GM18508 (cell line): ENCODE results near the gene MAPK1IP1L.
"Not testable (repeated sequence)": the region's sequence is repeated elsewhere in the genome, so short reads cannot be mapped to it uniquely, and the experiment has no call there.

ENCODE experiments used
- ATAC-seq: cut with Tn5 transposase; IDR thresholded peaks from one replicate; pipeline ENCODE4 v1.9.1; 2021; ENCODE audit warnings: moderate number of reproducible peaks; ENCODE audit not compliant: insufficient read depth, unreplicated experiment

MAPK1IP1L gene

DNA sequence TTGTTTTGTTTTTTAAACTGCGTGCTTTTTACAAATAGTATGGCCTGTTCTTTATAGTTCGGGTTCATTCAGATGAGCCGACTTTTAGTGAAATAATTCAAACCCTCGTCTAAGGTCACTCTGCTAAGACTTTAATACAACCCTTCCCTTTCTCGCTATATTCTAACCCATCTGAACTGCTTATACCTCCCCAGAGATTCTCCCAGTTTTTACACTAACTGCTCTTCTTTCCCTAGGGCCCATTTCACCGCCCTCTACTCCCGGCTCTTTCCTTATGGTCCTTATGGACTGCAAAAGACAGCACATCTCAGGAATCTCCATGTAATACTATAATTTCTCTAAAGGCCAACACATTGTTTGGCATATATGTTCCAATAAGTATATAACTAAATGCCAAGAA lies 2.1 kb downstream of the MAPK1IP1L start:
- no peak for ATAC-seq

DNA sequence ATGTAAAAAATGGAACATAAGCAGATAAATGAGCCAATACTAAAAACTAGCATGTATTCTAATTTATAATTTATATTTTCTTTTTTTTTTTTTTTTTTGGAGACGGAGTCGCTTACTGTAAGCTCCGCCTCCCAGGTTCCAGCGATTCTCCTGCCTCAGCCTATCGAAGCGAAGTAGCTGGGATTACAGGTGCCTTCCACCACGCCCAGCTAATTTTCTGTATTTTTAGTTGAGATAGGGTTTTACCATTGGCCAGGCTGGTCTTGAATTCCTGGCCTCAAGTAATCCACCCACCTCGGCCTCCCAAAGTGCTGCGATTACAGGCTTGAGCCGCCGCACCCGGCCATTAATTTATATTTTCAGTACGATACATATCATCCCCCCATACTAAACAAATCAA lies 2.7 kb downstream of the MAPK1IP1L start:
- ATAC-seq = no peak

DNA sequence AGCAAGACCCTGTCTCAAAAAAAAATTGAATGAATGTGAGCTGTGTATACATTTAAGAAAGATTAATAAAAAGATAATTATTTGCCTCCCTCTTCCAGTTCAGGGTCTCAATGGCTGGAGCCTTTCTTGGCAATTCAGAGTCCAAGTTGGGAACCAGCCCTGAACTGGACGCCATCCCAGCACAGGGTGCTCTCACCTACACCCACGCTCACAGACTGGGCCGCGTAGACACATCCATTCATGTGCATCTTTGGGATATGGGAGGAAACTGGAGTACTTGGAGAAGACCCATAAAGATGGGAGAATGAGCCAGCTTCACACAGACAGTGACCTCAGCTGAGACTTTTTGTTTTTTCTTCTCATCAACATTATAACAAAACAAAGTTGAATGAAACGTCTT lies 6.5 kb downstream of the MAPK1IP1L start:
- ATAC-seq = no peak

DNA sequence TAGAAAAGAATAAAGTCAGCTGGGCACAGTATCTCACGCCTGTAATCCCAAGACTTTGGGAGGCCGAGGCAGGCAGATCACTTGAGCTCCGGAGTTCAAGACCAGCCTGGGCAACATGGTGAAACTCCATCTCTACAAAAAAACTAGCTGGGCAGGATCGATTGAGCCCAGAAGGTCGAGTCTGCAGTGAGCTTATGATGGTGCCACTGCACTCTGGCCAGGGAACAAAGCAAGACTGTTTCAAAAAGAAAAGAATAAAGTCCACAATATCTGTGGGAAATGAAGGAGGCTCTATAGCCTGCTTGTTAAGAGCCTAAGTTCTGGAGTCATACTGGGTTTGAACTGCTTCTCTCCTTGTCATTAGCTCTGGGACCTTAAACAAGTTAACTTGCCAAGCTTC lies 7.9 kb downstream of the MAPK1IP1L start:
- ATAC-seq = no peak

DNA sequence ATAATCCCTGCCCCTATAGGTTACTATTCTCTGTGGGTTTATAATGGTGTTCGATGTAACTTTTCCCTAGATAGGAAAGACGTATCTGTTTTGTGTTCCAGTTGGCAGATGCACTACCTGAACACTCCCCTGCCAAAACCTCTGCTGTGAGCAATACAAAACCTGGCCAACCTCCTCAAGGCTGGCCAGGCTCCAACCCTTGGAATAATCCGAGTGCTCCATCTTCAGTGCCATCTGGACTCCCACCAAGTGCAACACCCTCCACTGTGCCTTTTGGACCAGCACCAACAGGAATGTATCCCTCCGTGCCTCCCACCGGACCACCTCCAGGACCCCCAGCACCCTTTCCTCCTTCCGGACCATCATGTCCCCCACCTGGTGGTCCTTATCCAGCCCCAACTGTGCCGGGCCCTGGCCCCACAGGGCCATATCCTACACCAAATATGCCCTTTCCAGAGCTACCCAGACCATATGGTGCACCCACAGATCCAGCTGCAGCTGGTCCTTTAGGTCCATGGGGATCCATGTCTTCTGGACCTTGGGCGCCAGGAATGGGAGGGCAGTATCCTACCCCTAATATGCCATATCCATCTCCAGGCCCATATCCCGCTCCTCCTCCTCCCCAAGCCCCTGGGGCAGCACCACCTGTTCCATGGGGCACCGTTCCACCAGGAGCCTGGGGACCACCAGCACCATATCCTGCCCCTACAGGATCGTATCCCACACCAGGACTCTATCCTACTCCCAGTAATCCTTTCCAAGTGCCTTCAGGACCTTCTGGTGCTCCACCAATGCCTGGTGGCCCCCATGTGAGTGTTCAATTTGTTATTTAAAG lies 11.3 kb downstream of the MAPK1IP1L start:
- no peak for ATAC-seq

DNA sequence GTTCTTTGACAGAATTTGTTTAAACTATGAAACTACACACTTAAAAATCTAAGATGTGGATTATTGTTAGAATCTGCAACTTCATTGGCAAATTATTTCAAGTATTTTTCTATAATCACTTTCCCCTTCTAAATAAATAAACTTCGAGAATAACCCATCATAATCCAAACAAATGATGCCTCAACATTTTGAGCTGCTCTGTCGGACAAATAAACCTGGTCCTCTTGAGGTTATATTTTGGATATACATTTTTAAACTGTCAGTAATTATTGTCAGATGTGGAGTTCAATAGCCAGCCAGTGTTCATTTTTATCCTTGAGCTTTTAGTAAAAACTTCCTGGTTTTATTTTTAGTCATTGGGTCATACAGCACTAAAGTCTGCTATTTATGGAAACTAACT lies 13.4 kb downstream of the MAPK1IP1L start:
- ATAC-seq = not testable (repeated sequence)

DNA sequence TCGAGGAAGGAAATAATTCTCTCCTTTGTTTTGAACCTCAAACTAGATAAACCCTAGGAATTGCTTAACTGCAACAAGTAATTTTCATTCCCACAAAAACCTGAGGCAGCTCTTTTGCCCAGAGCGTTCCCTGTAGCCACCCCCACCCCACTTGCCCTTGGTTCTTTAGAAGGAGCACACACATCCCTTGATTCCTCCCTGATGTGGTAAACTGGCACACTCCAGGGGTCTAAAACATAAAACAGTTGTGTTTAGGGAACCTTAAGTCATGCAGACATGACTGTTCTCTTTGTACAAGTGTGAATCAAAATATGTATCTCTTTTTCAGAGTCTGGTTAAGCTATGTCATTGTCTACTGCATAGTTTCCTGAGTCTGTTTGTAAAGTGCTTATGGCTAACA lies 14.0 kb downstream of the MAPK1IP1L start:
- ATAC-seq = no peak

DNA sequence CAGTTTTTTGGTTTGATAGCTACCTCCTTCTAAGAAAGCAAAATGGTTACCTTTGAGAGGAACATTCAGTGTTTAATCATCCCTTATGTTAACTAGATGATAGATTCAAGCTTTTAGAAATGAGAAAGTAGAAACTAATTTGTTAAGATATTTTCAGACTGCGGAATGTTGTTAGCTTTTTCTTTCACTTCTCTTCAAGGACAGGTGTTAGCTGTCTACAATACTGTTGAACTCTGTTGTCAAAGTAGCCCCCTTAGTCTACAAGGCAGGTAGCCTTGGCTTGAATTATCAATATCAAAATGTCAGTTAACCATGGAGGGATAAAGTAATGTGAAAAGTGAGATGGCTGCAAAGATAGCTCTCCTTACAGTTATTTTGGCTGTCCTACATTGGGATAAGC lies 14.8 kb downstream of the MAPK1IP1L start:
- ATAC-seq = no peak

DNA sequence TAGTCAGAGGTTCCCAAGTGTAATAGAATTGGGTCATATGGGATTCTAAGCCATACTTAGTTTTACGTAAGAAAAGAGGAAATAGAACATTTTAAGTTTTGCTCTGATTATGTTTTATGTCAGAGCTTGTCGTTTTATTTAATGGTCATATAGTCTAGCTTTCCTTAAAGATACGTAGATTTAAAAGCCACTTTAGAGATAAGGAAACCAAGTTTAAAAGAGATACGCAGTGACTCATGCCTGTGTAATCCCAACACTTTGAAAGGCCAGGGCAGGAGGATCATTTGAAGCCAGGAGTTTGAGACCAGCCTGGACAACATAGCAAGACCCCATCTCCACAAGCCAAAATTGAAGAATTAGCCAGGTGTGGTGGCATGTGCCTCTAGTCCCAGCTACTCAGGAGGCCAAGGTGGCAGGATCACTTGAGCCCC lies 19.5 kb downstream of the MAPK1IP1L start:
- ATAC-seq = no peak

DNA sequence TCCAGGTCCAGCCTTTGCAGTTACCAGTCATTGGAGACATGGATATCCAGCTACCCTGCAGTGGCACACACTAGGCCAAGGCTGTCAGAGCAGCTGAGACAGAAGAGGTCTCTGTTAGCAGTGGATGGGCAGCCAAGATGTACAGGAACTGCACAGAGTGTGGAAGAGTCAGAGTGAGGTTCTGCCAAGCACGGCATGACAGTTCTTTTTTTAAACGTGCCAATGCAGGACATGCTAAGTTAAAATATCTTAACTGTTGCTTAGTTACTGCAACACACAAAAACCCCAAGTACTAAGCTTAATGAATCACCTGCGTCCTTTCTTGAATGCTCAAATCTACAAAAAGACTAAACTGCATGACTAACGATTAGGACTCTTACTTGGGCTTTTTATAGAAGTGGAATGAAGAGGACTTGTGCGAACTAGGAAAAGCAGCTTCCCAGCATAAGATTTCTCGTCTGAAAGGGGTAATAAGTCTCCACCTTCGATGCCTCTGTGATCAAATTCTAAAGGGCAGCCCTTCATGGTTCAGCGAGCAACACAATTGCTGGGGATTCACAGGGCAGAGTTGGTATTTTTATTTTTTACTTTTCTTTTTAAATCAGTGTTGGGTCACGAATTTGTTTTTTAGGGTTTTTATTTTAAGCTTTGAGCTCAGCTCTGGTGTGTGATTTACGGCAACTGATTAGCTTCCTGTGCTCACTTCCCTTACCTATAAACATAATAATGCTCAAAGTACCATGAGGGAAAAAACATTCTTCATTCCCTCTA lies 20.6 kb downstream of the MAPK1IP1L start:
- peak; percentile 34 for ATAC-seq

DNA sequence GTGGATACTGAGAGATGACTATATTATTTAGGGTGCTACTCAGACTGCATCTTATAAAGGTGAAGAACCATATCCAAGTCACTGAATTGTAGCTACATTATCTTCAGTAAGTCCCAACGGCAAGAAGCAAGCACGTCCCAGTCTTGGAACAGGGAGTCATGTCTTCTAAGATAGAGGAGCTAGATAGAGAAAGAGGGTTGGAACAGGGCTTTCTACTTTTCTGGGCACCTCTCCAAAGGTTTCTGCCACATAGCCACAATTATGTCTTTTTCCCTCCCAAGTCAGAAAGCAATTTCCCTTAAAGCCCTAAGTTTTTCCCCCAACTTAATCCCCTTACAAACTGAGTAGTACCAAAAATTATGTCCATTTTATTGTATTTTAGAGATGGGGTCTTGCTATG lies 22.4 kb downstream of the MAPK1IP1L start:
- no peak for ATAC-seq

DNA sequence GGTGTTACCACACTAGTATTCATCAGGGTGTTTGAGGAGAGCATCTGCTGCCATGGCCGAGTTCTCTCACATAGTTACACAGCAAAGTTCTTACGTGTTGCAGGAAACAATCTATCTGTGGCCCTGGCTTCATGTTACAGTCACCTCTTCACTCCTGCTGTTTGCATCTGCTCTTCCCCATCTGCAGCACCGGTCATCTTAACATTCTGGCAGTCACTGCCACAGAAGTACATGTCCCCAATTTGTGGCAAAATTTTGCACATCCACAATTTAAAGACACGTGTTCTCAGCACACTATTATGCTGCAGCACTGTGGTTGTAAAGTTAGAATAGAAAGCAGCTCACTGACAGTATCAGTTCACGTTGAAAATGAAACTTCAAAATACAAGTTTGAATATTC lies 23.2 kb downstream of the MAPK1IP1L start:
- peak; percentile 29 for ATAC-seq

DNA sequence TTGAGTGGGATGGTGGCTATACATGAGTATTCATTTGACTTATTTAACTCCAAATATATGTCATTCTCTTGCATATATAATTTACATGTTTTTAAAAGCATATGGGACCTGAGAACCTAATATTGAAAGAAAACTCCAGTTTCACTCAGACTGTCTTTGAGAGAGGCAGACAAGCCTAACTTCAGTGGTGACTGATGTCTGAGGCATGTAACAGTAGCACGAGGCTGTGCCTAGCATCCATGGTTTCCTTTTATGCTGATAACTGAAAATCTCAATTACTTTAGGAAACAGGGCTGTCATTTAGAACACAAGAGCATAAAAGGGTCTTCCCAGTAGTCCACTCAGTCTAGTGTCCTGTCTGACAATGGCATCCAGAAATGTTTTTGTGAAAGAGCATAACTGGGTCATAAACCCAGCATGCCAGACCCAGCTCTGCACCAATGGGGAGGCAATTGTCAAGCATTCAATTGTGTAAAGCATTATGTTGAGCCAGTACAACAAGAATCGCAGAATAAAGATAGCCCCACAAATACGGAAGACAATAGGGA lies 24.3 kb downstream of the MAPK1IP1L start:
- ATAC-seq = no peak

DNA sequence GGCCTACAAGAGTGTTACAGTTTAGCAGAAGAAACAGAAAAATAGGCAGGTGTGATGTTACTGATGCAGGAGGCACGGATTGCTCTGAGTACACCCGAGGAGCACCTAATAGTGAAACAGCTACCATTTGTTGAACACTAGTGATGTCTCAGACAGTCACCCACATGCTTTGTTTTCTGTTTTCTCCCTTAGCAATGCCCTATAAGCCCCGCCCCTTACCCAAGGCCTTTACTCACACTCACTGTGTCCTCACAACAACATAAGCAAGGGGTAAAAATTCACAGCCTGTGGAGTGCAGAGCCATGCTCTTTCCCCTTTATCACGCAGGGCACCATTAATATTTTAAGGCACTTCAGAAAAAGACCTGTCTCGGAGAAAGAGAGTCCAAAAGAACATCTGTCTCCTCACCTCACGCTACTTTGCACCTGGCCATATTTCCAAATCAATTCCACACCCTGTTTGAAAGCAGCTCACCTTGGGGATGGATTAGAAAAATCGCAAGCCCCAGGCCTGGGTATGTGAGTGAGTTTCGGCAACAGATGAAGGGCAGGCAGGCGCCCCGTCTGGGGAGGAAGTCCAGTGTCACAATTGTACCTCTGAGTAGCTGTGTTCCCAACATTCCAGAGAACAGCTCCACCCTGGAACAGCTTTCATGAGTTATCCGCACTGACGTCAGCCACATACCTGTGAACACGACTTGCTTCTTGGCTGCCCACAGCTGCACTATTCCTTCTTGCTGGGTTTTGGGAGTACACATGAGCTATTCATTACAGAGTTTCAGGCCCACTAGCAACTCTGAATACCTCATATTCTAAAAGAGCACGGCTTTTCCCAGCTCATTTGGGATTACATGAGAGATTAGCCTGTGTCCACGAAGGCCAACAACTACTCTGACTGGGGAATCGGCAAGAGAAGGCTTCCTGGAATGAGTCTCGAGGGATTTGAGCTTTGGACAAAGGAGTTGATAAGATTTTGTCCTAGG lies 26.0 kb downstream of the MAPK1IP1L start:
- ATAC-seq = no peak

DNA sequence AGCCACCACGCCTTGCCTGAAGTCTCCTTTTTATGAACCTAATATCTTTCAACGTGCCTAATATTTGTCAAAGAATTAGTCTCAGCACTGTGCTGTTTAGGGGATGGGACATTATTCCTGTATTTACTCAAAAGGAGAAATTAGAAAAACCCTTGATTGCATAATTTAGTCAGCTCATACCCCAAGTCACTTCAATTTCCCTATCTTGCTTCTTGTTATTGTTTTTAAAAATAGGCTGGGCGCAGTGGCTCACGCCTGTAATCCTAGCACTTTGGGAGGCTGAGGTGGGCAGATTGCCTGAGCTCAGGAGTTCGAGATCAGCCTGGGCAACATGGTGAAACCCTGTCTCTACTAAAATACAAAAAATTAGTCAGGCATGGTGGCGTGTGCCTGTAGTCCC lies 28.5 kb downstream of the MAPK1IP1L start:
- not testable (repeated sequence) for ATAC-seq

DNA sequence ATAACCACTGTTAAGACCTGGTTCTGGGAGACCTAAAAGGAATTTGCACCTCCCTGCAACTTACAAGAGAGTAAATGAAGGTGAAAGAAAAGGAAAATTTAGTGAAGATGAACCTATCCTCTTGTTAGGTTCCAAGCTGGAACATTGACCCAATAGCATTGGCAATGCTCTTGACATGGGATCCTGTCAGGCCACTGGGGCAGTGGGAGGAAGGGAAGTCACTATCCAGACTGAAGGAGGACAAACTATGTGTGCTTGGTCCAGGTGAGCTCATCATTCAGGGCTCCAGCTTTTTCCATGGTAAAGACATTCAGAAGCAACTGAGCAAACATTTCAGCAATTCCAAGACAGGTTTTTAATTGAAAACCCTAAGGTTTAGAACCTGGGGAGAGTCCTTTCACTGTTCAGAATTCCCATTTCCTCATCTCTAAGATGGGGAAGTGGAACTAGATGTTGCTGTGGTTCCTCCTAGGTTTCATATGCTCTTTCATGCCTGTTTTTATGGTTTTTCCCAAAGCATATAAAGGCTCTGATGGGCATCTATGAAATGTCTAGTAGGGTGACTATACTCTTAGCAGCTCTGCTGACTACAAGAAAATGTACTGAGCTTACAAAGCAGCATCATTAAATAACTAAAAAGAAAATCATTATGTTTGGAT lies 33.1 kb downstream of the MAPK1IP1L start:
- no peak for ATAC-seq

DNA sequence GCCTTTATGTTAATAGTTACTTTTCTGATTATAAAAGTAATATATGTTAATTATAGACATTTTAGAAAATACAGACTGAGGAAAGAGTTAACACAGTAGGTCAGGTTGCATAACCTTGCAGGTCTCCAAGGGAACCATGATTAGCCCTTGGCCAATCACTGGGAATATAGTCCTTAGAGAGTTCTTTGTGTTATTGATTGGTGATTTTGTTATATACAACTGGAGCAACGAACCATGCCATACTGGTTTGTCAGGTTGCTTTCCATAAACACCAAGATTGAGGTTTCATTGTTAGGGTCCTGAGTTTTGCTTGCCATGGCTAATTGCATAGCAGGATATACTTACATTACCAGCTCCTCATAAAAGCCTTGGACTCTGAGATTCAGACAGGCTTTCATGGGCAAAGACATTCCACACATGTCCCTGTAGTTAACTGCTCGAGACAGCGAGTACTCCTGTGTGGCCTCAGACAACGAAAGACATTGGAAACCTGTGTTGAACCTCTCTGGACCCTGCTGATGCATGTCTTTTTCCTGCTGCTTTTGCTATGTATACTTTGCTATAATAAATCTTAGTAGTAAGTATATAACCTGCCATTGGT lies 33.7 kb downstream of the MAPK1IP1L start:
- no peak for ATAC-seq

DNA sequence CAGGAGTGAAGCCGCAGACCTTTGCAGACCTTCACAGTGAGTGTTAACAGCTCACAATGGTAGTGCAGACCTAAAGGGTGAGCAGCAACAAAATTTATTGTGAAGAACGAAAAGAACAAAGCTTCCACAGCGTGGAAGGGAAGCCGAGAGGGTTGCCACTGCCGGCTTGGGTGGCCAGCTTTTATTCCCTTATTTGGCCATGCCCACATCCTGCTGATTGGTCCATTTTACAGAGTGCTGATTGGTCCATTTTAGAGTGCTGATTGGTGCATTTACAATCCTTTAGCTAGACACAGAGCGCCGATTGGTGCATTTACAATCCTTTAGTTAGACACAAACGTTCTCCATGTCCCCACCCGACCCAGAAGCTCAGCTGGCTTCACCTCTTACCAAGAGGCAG lies 35.5 kb downstream of the MAPK1IP1L start:
- ATAC-seq = no peak

DNA sequence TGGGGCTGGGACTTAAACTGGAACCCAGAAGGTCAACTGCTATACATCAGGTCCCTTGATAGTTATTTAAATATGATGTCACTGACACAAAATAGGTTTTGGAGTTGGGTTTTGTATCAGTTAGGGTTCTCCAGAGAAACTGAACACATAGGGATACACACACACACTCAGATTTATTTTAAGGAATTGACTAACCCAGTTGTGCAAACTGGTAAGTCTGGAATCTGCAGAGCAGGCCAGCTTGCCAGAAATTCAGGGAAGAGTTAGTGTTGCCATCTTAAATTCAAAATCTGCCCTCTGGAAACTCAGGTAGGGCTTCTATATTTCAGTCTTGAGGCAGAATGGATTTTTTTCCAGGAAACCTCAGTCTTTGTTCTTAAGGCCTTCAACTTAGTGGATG lies 36.9 kb downstream of the MAPK1IP1L start:
- ATAC-seq = no peak
